Muscle of arm (tissue), 14 donors: Measurements from ENCODE around the gene NAA15. TPM values are rescaled to one million over a fixed set of nuclear protein-coding genes. Genes with fewer than 3 reads are reported as not detected.
"Not testable (repeated sequence)": the region's sequence is repeated elsewhere in the genome, so short reads cannot be mapped to it uniquely, and the experiment has no call there.

Experiments used
- DNase-seq: peaks from one replicate; pipeline ENCODE4 v3.0.0-alpha.2; 2013
- long read RNA-seq, 11 donors: transcript quantifications; one replicate each; lab custom pipeline, GENCODE V29; 2026
- polyA plus RNA-seq, 12 donors: library from polyadenylated mRNA; unstranded; fragments of 120-200 nt; gene quantifications; one replicate each; pipeline ENCODE4 v1.2.1, GENCODE V29; 2013; ENCODE audit not compliant: insufficient read length in 12 of 12

NAA15 gene
- 100 to 1,000 TPM in 1 of 12 donors, 10 to 100 TPM in 11; 24.7 to 200 (median 31.1) TPM for polyA plus RNA-seq
- long read RNA-seq, donor 1: 0 reads
- long read RNA-seq, donor 2, full-length matches to known transcripts: 2 of 2 reads
- long read RNA-seq, donor 2, partial matches to known transcripts: 0 of 2 reads
- long read RNA-seq, donor 2, other reads (novel, unspliced or antisense): 0 of 2 reads
- long read RNA-seq, donor 3: 0 reads
- long read RNA-seq, donor 4: 0 reads
- long read RNA-seq, donor 5, full-length matches to known transcripts: 2 of 16 reads
- long read RNA-seq, donor 5, partial matches to known transcripts: 14 of 16 reads
- long read RNA-seq, donor 5, other reads (novel, unspliced or antisense): 0 of 16 reads
- long read RNA-seq, donor 6: 0 reads
- long read RNA-seq, donor 7: 0 reads
- long read RNA-seq, donor 8, full-length matches to known transcripts: 1 of 31 reads
- long read RNA-seq, donor 8, partial matches to known transcripts: 30 of 31 reads
- long read RNA-seq, donor 8, other reads (novel, unspliced or antisense): 0 of 31 reads
- long read RNA-seq, donor 9, partial matches to known transcripts: 0 of 5 reads
- long read RNA-seq, donor 9, other reads (novel, unspliced or antisense): 5 of 5 reads
- long read RNA-seq, donor 10: 0 reads
- long read RNA-seq, donor 11: 0 reads

- peak; percentile 98 for DNase-seq
Observed at GRCh38 chr4:139301113-139301820, at the start of gene NAA15. Gene NAA15, plus strand, starts transcription at chr4:139301505. Its CDS starts 273 bp downstream, at chr4:139301778.

GRCh38 chr4:139253046-139253445, 48.3 kb upstream of the NAA15 start:
- DNase-seq: no peak

- no peak for DNase-seq
Observed at GRCh38 chr4:139253713-139254112, 47.6 kb upstream of the NAA15 start.

GRCh38 chr4:139255581-139255980, 45.7 kb upstream of the NAA15 start:
- not testable (repeated sequence) for DNase-seq

GRCh38 chr4:139256349-139256748, 45.0 kb upstream of the NAA15 start:
- DNase-seq: no peak

- no peak for DNase-seq
Observed at GRCh38 chr4:139265654-139266053, 35.7 kb upstream of the NAA15 start.

- no peak for DNase-seq
Observed at GRCh38 chr4:139266208-139266582, 35.1 kb upstream of the NAA15 start.

GRCh38 chr4:139266583-139267257, 34.6 kb upstream of the NAA15 start:
- DNase-seq: peak; percentile 48

GRCh38 chr4:139267301-139267700, 34.0 kb upstream of the NAA15 start:
- no peak for DNase-seq

- DNase-seq: no peak
Observed at GRCh38 chr4:139273835-139274234, 27.5 kb upstream of the NAA15 start.

- no peak for DNase-seq
Observed at GRCh38 chr4:139274790-139275189, 26.5 kb upstream of the NAA15 start.

- DNase-seq: no peak
Observed at GRCh38 chr4:139275281-139275735, 26.0 kb upstream of the NAA15 start.

GRCh38 chr4:139278485-139278884, 22.8 kb upstream of the NAA15 start:
- peak; percentile 9 for DNase-seq

- peak; percentile 15 for DNase-seq
Observed at GRCh38 chr4:139278912-139279759, 22.2 kb upstream of the NAA15 start.

- peak; percentile 7 for DNase-seq
Observed at GRCh38 chr4:139279760-139280620, 21.3 kb upstream of the NAA15 start, which contains the start of gene MGARP. Gene MGARP, minus strand, starts transcription at chr4:139280225. Its CDS starts 67 bp downstream, at chr4:139280158.

- no peak for DNase-seq
Observed at GRCh38 chr4:139282065-139282720, 19.1 kb upstream of the NAA15 start.

GRCh38 chr4:139282721-139283075, 18.6 kb upstream of the NAA15 start:
- no peak for DNase-seq

GRCh38 chr4:139286186-139286698, 15.1 kb upstream of the NAA15 start:
- DNase-seq: no peak
